WTC11 (cell line): Measurements from ENCODE around the gene BTBD2.

ENCODE experiments used
- CTCF ChIP-seq: fragments of 200-600 bp; IDR thresholded peaks from 2 replicates; pipeline ENCODE4 v1.8.0; 2022; ENCODE audit warnings: antibody characterized with exemption
- ESRRA ChIP-seq: sonication (generic); formaldehyde crosslinking; IDR thresholded peaks from 2 replicates; pipeline ENCODE4 v1.8.1; 2022; ENCODE audit warnings: mild to moderate bottlenecking, missing genetic modification reagents, borderline replicate concordance
- IRF2 ChIP-seq: sonication (generic); formaldehyde crosslinking; IDR thresholded peaks from 2 replicates; pipeline ENCODE4 v1.8.0; 2022; ENCODE audit warnings: low read depth, missing genetic modification reagents, borderline replicate concordance
- MAX ChIP-seq: sonication (generic); formaldehyde crosslinking; IDR thresholded peaks from 2 replicates; pipeline ENCODE4 v1.8.0; 2022; ENCODE audit warnings: mild to moderate bottlenecking, missing genetic modification reagents
- NR3C1 ChIP-seq: sonication (generic); formaldehyde crosslinking; conservative IDR thresholded peaks from 2 replicates; pipeline ENCODE4 v1.8.1; 2023; ENCODE audit warnings: low read depth, mild to moderate bottlenecking, missing genetic modification reagents
- RORB ChIP-seq: fragments of 250-450 bp; sonication (Bioruptor Pico); IDR thresholded peaks from 2 replicates; pipeline ENCODE4 v1.9.0; 2021; ENCODE audit warnings: mild to moderate bottlenecking
- USF2 ChIP-seq: sonication (generic); formaldehyde crosslinking; IDR thresholded peaks from 2 replicates; pipeline ENCODE4 v1.8.1; 2023; ENCODE audit warnings: mild to moderate bottlenecking, missing genetic modification reagents, moderate library complexity
- ZNF263 ChIP-seq: sonication (generic); formaldehyde crosslinking; IDR thresholded peaks from 2 replicates; pipeline ENCODE4 v1.8.1; 2022; ENCODE audit warnings: low read depth, mild to moderate bottlenecking, moderate library complexity, missing genetic modification reagents

- TF ChIP-seq IRF2 (CRISPR knock-in tag) (no peak), MAX (no peak), CTCF (no peak), RORB (CRISPR knock-in tag) (no peak), NR3C1 (CRISPR knock-in tag) (no peak), ZNF263 (CRISPR knock-in tag) (no peak), ESRRA (CRISPR knock-in tag) (no peak), USF2 (CRISPR knock-in tag) (no peak)
Observed at GRCh38 chr19:2064395-2064787, 48.9 kb upstream of the BTBD2 start.
